ENCODE measurements around the gene TMEM258. TPM values are rescaled to one million over a fixed set of nuclear protein-coding genes. Genes with fewer than 3 reads are reported as not detected.

Gene TMEM258
- total and polyA plus RNA-seq, 4 donors = 31.0 to 136 (median 98.7) TPM

DNA sequence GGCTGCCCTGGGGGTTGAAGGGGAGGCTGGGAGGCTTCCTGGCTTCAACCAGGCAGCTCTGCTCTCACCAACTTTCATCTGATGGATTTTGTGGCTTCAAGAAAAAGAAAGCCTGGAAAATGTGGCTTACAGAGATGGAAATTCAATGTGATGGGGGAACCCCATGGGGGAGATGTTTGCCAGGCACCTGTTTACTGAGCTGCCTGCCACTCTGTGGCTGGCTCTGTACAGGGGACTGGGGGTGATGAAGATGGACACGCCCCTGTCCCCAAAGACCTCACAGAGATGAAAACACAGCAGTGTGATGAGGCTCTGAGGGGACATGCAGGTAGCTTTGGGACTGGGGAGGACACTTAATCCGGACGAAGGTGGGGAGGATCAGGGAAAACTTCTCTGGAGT lies 10.1 kb downstream of the TMEM258 start:
- no peak overlapping the region for H3K27ac ChIP-seq (ENCODE audit: low read depth in 1 of 2, low read length in 2 of 2)
- H3K9ac ChIP-seq (ENCODE audit: low read depth in 1 of 2, low read length in 2 of 2) = no peak overlapping the region
- no peak for DNase-seq (ENCODE audit: low spot score)
- H3K36me3 ChIP-seq (ENCODE audit: control insufficient read depth in 4 of 4, insufficient read depth in 3 of 4, low read depth in 1 of 4, low read length in 3 of 4) = peaks cover 6 to 79% (median 16%) of the 10 kb centered on the region in 4 donors
- WGBS = 93% methylated on average over 3 of the region's 3 CpGs
- no peaks in the 10 kb centered on the region for H3K4me1 ChIP-seq (ENCODE audit: control insufficient read depth in 4 of 4, insufficient read depth in 4 of 4, low read length in 3 of 4)
- no peaks in the 10 kb centered on the region for H3K9me3 ChIP-seq (ENCODE audit: control insufficient read depth in 4 of 4, low read length in 3 of 4)
- no peaks in the 10 kb centered on the region for H3K27me3 ChIP-seq (ENCODE audit: control insufficient read depth in 4 of 4, insufficient read depth in 4 of 4, low read length in 3 of 4)
- TF ChIP-seq, protein P1, sequence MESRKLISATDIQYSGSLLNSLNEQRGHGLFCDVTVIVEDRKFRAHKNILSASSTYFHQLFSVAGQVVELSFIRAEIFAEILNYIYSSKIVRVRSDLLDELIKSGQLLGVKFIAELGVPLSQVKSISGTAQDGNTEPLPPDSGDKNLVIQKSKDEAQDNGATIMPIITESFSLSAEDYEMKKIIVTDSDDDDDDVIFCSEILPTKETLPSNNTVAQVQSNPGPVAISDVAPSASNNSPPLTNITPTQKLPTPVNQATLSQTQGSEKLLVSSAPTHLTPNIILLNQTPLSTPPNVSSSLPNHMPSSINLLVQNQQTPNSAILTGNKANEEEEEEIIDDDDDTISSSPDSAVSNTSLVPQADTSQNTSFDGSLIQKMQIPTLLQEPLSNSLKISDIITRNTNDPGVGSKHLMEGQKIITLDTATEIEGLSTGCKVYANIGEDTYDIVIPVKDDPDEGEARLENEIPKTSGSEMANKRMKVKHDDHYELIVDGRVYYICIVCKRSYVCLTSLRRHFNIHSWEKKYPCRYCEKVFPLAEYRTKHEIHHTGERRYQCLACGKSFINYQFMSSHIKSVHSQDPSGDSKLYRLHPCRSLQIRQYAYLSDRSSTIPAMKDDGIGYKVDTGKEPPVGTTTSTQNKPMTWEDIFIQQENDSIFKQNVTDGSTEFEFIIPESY (IDR thresholded peaks at IDR 0.05) = no peak
- TF ChIP-seq GABPA (IDR thresholded peaks at IDR 0.05 in 1 of 2, conservative IDR thresholded peaks at IDR 0.05 in 1 of 2) = no peak
- no peak for TF ChIP-seq RAD21 (IDR thresholded peaks at IDR 0.05)
- no peak for TF ChIP-seq EGR1 (IDR thresholded peaks at IDR 0.05; ENCODE audit: low read depth in 2 of 2)
- no peak for TF ChIP-seq SP1 (IDR thresholded peaks at IDR 0.05)
- TF ChIP-seq, protein P2, sequence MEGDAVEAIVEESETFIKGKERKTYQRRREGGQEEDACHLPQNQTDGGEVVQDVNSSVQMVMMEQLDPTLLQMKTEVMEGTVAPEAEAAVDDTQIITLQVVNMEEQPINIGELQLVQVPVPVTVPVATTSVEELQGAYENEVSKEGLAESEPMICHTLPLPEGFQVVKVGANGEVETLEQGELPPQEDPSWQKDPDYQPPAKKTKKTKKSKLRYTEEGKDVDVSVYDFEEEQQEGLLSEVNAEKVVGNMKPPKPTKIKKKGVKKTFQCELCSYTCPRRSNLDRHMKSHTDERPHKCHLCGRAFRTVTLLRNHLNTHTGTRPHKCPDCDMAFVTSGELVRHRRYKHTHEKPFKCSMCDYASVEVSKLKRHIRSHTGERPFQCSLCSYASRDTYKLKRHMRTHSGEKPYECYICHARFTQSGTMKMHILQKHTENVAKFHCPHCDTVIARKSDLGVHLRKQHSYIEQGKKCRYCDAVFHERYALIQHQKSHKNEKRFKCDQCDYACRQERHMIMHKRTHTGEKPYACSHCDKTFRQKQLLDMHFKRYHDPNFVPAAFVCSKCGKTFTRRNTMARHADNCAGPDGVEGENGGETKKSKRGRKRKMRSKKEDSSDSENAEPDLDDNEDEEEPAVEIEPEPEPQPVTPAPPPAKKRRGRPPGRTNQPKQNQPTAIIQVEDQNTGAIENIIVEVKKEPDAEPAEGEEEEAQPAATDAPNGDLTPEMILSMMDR (IDR thresholded peaks at IDR 0.05; ENCODE audit: low read depth, low read length, missing input control) = no peak
- no peak for TF ChIP-seq YY1 (IDR thresholded peaks at IDR 0.05)
- TF ChIP-seq HNF4G (IDR thresholded peaks at IDR 0.05) = no peak
- TF ChIP-seq FOXA2 (IDR thresholded peaks at IDR 0.05) = no peak
- TF ChIP-seq, protein P3, sequence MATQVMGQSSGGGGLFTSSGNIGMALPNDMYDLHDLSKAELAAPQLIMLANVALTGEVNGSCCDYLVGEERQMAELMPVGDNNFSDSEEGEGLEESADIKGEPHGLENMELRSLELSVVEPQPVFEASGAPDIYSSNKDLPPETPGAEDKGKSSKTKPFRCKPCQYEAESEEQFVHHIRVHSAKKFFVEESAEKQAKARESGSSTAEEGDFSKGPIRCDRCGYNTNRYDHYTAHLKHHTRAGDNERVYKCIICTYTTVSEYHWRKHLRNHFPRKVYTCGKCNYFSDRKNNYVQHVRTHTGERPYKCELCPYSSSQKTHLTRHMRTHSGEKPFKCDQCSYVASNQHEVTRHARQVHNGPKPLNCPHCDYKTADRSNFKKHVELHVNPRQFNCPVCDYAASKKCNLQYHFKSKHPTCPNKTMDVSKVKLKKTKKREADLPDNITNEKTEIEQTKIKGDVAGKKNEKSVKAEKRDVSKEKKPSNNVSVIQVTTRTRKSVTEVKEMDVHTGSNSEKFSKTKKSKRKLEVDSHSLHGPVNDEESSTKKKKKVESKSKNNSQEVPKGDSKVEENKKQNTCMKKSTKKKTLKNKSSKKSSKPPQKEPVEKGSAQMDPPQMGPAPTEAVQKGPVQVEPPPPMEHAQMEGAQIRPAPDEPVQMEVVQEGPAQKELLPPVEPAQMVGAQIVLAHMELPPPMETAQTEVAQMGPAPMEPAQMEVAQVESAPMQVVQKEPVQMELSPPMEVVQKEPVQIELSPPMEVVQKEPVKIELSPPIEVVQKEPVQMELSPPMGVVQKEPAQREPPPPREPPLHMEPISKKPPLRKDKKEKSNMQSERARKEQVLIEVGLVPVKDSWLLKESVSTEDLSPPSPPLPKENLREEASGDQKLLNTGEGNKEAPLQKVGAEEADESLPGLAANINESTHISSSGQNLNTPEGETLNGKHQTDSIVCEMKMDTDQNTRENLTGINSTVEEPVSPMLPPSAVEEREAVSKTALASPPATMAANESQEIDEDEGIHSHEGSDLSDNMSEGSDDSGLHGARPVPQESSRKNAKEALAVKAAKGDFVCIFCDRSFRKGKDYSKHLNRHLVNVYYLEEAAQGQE (IDR thresholded peaks at IDR 0.05) = no peak
- no peak for TF ChIP-seq NR2F2 (IDR thresholded peaks at IDR 0.05)
- no peak for TF ChIP-seq TAF1 (conservative IDR thresholded peaks at IDR 0.05)
- no peak for TF ChIP-seq JUND (IDR thresholded peaks at IDR 0.05)
- no peak overlapping the region for H3K4me3 ChIP-seq (ENCODE audit: low read depth in 1 of 3, low read length in 3 of 3)

DNA sequence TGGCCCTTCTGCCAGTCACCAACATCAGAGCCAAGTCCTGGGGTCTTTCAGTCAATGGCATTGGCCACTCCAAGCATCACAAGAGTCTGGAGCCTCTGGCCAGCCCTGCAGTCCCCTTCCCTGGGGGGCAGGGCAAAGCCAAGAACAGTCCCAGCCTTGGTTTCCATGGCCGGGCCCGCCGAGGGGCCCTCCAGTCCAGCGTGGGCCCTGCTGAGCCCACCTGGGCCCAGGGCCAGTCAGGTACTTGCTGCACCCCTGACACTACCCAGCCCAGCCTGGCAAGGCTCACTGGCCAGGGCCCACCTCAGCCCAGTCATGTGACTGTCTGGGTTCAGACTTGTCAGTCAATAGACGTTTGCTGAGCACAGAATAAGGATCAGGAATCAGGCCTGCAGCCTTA lies 10.8 kb downstream of the TMEM258 start:
- no peak overlapping the region for H3K4me3 ChIP-seq (ENCODE audit: low read depth in 1 of 3, low read length in 3 of 3)
- no peak for DNase-seq (ENCODE audit: low spot score)
- TF ChIP-seq YY1 (IDR thresholded peaks at IDR 0.05) (no peak), GABPA (IDR thresholded peaks at IDR 0.05 in 1 of 2, conservative IDR thresholded peaks at IDR 0.05 in 1 of 2) (no peak), FOXA2 (IDR thresholded peaks at IDR 0.05) (no peak)
- TF ChIP-seq, protein P4, sequence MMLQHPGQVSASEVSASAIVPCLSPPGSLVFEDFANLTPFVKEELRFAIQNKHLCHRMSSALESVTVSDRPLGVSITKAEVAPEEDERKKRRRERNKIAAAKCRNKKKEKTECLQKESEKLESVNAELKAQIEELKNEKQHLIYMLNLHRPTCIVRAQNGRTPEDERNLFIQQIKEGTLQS (IDR thresholded peaks at IDR 0.05) = no peak
- TF ChIP-seq, protein P5, sequence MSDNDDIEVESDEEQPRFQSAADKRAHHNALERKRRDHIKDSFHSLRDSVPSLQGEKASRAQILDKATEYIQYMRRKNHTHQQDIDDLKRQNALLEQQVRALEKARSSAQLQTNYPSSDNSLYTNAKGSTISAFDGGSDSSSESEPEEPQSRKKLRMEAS (IDR thresholded peaks at IDR 0.05) = no peak
- H3K9me3 ChIP-seq (ENCODE audit: control insufficient read depth in 4 of 4, low read length in 3 of 4) = no peaks in the 10 kb centered on the region
- 84% methylated on average over 5 of the region's 5 CpGs for WGBS
- peaks cover 3 to 72% (median 12%) of the 10 kb centered on the region in 4 donors for H3K36me3 ChIP-seq (ENCODE audit: control insufficient read depth in 4 of 4, insufficient read depth in 3 of 4, low read depth in 1 of 4, low read length in 3 of 4)
- H3K27me3 ChIP-seq (ENCODE audit: control insufficient read depth in 4 of 4, insufficient read depth in 4 of 4, low read length in 3 of 4) = no peaks in the 10 kb centered on the region
- no peaks in the 10 kb centered on the region for H3K4me1 ChIP-seq (ENCODE audit: control insufficient read depth in 4 of 4, insufficient read depth in 4 of 4, low read length in 3 of 4)
- H3K27ac ChIP-seq (ENCODE audit: low read depth in 1 of 2, low read length in 2 of 2) = no peak overlapping the region
- no peak overlapping the region for H3K9ac ChIP-seq (ENCODE audit: low read depth in 1 of 2, low read length in 2 of 2)
